Neuronal stem cell (in vitro differentiated cells): ENCODE data around the gene BEAN1.
"Not testable (repeated sequence)": the region's sequence is repeated elsewhere in the genome, so short reads cannot be mapped to it uniquely, and the experiment has no call there.

Source experiments
- DNase-seq: peaks from one replicate; pipeline ENCODE4 v3.0.0-alpha.2; 2013; ENCODE audit warnings: low spot score
- H2AFZ ChIP-seq: one replicate; pipeline ENCODE4 v1.6.1; 2013; ENCODE audit warnings: mild to moderate bottlenecking, low read length, inconsistent platforms
- H2AK5ac ChIP-seq: 2 replicates; pipeline ENCODE4 v1.6.1; 2013; ENCODE audit warnings: low read depth, mild to moderate bottlenecking, inconsistent platforms, low read length, moderate library complexity, mixed read lengths
- H2BK120ac ChIP-seq: 2 replicates; pipeline ENCODE4 v1.6.1; 2013; ENCODE audit warnings: low read depth, mild to moderate bottlenecking, inconsistent platforms, low read length, moderate library complexity, mixed read lengths
- H2BK12ac ChIP-seq: one replicate; pipeline ENCODE4 v1.6.1; 2013; ENCODE audit warnings: low read length, inconsistent platforms
- H2BK15ac ChIP-seq: 2 replicates; pipeline ENCODE4 v1.6.1; 2013; ENCODE audit warnings: mild to moderate bottlenecking, low read length, inconsistent platforms, mixed read lengths
- H2BK5ac ChIP-seq: one replicate; pipeline ENCODE4 v1.6.1; 2013; ENCODE audit warnings: inconsistent platforms, mild to moderate bottlenecking, low read length, moderate library complexity
- H3K14ac ChIP-seq: one replicate; pipeline ENCODE4 v1.6.1; 2013; ENCODE audit warnings: low read length, inconsistent platforms
- H3K18ac ChIP-seq: 2 replicates; pipeline ENCODE4 v1.6.1; 2013; ENCODE audit warnings: low read length, inconsistent platforms
- H3K23ac ChIP-seq: 2 replicates; pipeline ENCODE4 v1.6.1; 2013; ENCODE audit warnings: low read depth, mild to moderate bottlenecking, mixed read lengths, low read length, inconsistent platforms; ENCODE audit not compliant: poor library complexity
- H3K27ac ChIP-seq: replicated peaks from 3 replicates; pipeline ENCODE4 v1.5.1; 2013; ENCODE audit warnings: low read length, inconsistent platforms
- H3K27me3 ChIP-seq, 3 experiments: 2 replicates each; pipeline ENCODE4 v1.6.1; 2013; ENCODE audit warnings: low read length in 3 of 3, mild to moderate bottlenecking in 2 of 3, inconsistent platforms in 1 of 3, low read depth in 1 of 3, mixed read lengths in 1 of 3, moderate library complexity in 1 of 3; ENCODE audit not compliant: control insufficient read depth in 3 of 3, insufficient read depth in 3 of 3
- H3K36me3 ChIP-seq, 2 donors: replicated peaks in 1 of 2; 2 replicates each; pipeline ENCODE4 v1.6.1; 2013; ENCODE audit warnings: low read length in 2 of 2; ENCODE audit not compliant: control insufficient read depth in 2 of 2, insufficient read depth in 2 of 2
- H3K4ac ChIP-seq: 2 replicates; pipeline ENCODE4 v1.6.1; 2013; ENCODE audit warnings: inconsistent platforms, mild to moderate bottlenecking, low read length, moderate library complexity
- H3K4me1 ChIP-seq, 2 donors: 1 replicate in 1 of 2; 2 replicates in 1 of 2; pipeline ENCODE4 v1.6.1; 2013; ENCODE audit warnings: low read length in 2 of 2, low read depth in 1 of 2; ENCODE audit not compliant: control insufficient read depth in 2 of 2, insufficient read depth in 1 of 2
- H3K4me2 ChIP-seq: one replicate; pipeline ENCODE4 v1.6.1; 2013; ENCODE audit warnings: mild to moderate bottlenecking, low read length, inconsistent platforms; ENCODE audit not compliant: insufficient read depth, poor library complexity, severe bottlenecking
- H3K4me3 ChIP-seq, 2 donors: 2 replicates each; pipeline ENCODE4 v1.5.1; 2013; ENCODE audit warnings: low read length in 2 of 2, mild to moderate bottlenecking in 2 of 2, inconsistent platforms in 1 of 2, moderate library complexity in 1 of 2
- H3K79me1 ChIP-seq: one replicate; pipeline ENCODE4 v1.6.1; 2013; ENCODE audit warnings: low read depth, mild to moderate bottlenecking, inconsistent platforms, low read length, moderate library complexity
- H3K9ac ChIP-seq: one replicate; pipeline ENCODE4 v1.6.1; 2013; ENCODE audit warnings: mild to moderate bottlenecking, low read depth, low read length, inconsistent platforms; ENCODE audit not compliant: poor library complexity
- H3K9me3 ChIP-seq, 2 donors: replicated peaks in 1 of 2; 2 replicates each; pipeline versions ENCODE3 to v1.6.1; 2013; ENCODE audit warnings: low read length in 2 of 2, mild to moderate bottlenecking in 2 of 2, inconsistent platforms in 1 of 2, low read depth in 1 of 2, mixed read lengths in 1 of 2, moderate library complexity in 1 of 2; ENCODE audit not compliant: control insufficient read depth in 2 of 2, insufficient read depth in 1 of 2
- H4K8ac ChIP-seq: one replicate; pipeline ENCODE4 v1.6.1; 2013; ENCODE audit warnings: low read depth, mild to moderate bottlenecking, inconsistent platforms, low read length, moderate library complexity
- H4K91ac ChIP-seq: one replicate; pipeline ENCODE4 v1.6.1; 2013; ENCODE audit warnings: low read length, low read depth, mild to moderate bottlenecking, inconsistent platforms; ENCODE audit not compliant: poor library complexity
- WGBS, 2 donors: extraction: QIAGEN DNeasy Blood & Tissue Kit; methylation state at CpG; one replicate each; pipeline ENCODE4 v1.1.7; 2013; ENCODE audit warnings: missing lambda C conversion rate in 2 of 2, mixed read lengths in 1 of 2; ENCODE audit not compliant: insufficient read length in 2 of 2, insufficient replicate concordance in 1 of 2; ENCODE audit errors: extremely low coverage in 2 of 2; 5-methylcytosine and 5-hydroxymethylcytosine counted together

The BEAN1 gene

GRCh38 chr16:66513111-66513723 lies 86.1 kb downstream of the BEAN1 start:
- H3K4ac ChIP-seq, result no peak overlapping the region
- H3K4me2 ChIP-seq, result no peak overlapping the region
- H2AFZ ChIP-seq, result no peak overlapping the region
- H2BK12ac ChIP-seq, result no peak overlapping the region
- no peak overlapping the region for H3K27ac ChIP-seq
- H3K27me3 ChIP-seq, result no peaks in the 10 kb centered on the region
- no peak overlapping the region for H3K4me3 ChIP-seq
- no peak overlapping the region for H3K23ac ChIP-seq
- no peak overlapping the region for H3K14ac ChIP-seq
- H4K91ac ChIP-seq, result no peak overlapping the region
- H3K9me3 ChIP-seq, result no peaks in the 10 kb centered on the region
- no peak overlapping the region for H4K8ac ChIP-seq
- WGBS, 2 donors, result no CpG with 5 or more reads among the region's 8 CpGs
- H2BK120ac ChIP-seq, result no peak overlapping the region
- peak overlapping the region; percentile 15 for H3K9ac ChIP-seq
- H2BK5ac ChIP-seq, result no peak overlapping the region
- H3K79me1 ChIP-seq, result no peaks in the 10 kb centered on the region
- H3K18ac ChIP-seq, result no peak overlapping the region
- H3K4me1 ChIP-seq, result peaks cover 33 to 34% of the 10 kb centered on the region in 2 donors
- no peak overlapping the region for H2AK5ac ChIP-seq
- peaks cover 2 to 37% of the 10 kb centered on the region in 2 donors for H3K36me3 ChIP-seq
- DNase-seq, result no peak
- H2BK15ac ChIP-seq, result no peak overlapping the region

GRCh38 chr16:66514391-66514790 lies 87.3 kb downstream of the BEAN1 start:
- not testable (repeated sequence) for H4K91ac ChIP-seq, H3K9me3 ChIP-seq, DNase-seq, H2BK12ac ChIP-seq, H3K14ac ChIP-seq, H3K4me3 ChIP-seq, H3K27ac ChIP-seq, H2BK15ac ChIP-seq, H3K18ac ChIP-seq, H2BK120ac ChIP-seq, H3K9ac ChIP-seq, H3K27me3 ChIP-seq, H2BK5ac ChIP-seq, H2AFZ ChIP-seq, H3K4me2 ChIP-seq, H4K8ac ChIP-seq, H3K23ac ChIP-seq, H3K4ac ChIP-seq, H3K79me1 ChIP-seq, H2AK5ac ChIP-seq
- Histone ChIP-seq H3K36me3 (peaks cover 2 to 30% of the 10 kb centered on the region in 2 donors), H3K4me1 (peaks cover 33 to 34% of the 10 kb centered on the region in 2 donors)
- WGBS, 2 donors, result no CpG with 5 or more reads among the region's 17 CpGs

GRCh38 chr16:66514980-66515595 lies 88.0 kb downstream of the BEAN1 start:
- peak overlapping the region in 1 of 2 donors; percentile 26 for H3K4me3 ChIP-seq
- H3K14ac ChIP-seq, result peak overlapping the region; percentile 9
- not testable (repeated sequence) for H2BK12ac ChIP-seq, H4K8ac ChIP-seq, H3K9ac ChIP-seq, H3K27me3 ChIP-seq, H2BK15ac ChIP-seq, H3K4me2 ChIP-seq, H3K9me3 ChIP-seq, H3K27ac ChIP-seq, H2AFZ ChIP-seq, DNase-seq, H4K91ac ChIP-seq, H3K79me1 ChIP-seq
- peak overlapping the region; percentile 38 for H2AK5ac ChIP-seq
- peak overlapping the region; percentile 35 for H2BK120ac ChIP-seq
- H3K4ac ChIP-seq, result peak overlapping the region; percentile 31
- H2BK5ac ChIP-seq, result peak overlapping the region; percentile 17
- no CpG with 5 or more reads among the region's 10 CpGs for WGBS, 2 donors
- H3K36me3 ChIP-seq, result peaks cover 2 to 26% of the 10 kb centered on the region in 2 donors
- H3K23ac ChIP-seq, result peak overlapping the region; percentile 21
- H3K4me1 ChIP-seq, result peaks cover 33 to 34% of the 10 kb centered on the region in 2 donors
- H3K18ac ChIP-seq, result peak overlapping the region; percentile 67

GRCh38 chr16:66515596-66516508 lies 88.8 kb downstream of the BEAN1 start:
- peak overlapping the region; percentile 38 for H2AK5ac ChIP-seq
- no peak overlapping the region for H4K91ac ChIP-seq
- peak overlapping the region; percentile 32 for H2BK15ac ChIP-seq
- peak overlapping the region; percentile 21 for H3K23ac ChIP-seq
- H3K27ac ChIP-seq, result no peak overlapping the region
- H3K4me1 ChIP-seq, result peaks cover 27 to 33% of the 10 kb centered on the region in 2 donors
- WGBS, 2 donors, result no CpG with 5 or more reads among the region's 12 CpGs
- H3K4me3 ChIP-seq, result no peak overlapping the region
- no peaks in the 10 kb centered on the region for H3K79me1 ChIP-seq
- H2AFZ ChIP-seq, result no peak overlapping the region
- H2BK5ac ChIP-seq, result peak overlapping the region; percentile 67
- peak overlapping the region; percentile 9 for H3K14ac ChIP-seq
- no peak overlapping the region for H3K9ac ChIP-seq
- no peaks in the 10 kb centered on the region for H3K27me3 ChIP-seq
- H3K36me3 ChIP-seq, result peaks cover 0 to 26% of the 10 kb centered on the region in 2 donors
- no peak overlapping the region for H4K8ac ChIP-seq
- no peaks in the 10 kb centered on the region for H3K9me3 ChIP-seq
- H3K4ac ChIP-seq, result peak overlapping the region; percentile 31
- no peak overlapping the region for H2BK12ac ChIP-seq
- peak overlapping the region; percentile 35 for H2BK120ac ChIP-seq
- DNase-seq, result no peak
- no peak overlapping the region for H3K4me2 ChIP-seq
- H3K18ac ChIP-seq, result peak overlapping the region; percentile 67
